A549 (cell line): ENCODE measurements around the gene SF3B3. TPM values are rescaled to one million over a fixed set of nuclear protein-coding genes. Genes with fewer than 3 reads are reported as not detected.

Experiments
- ATAC-seq, 2 experiments: fragments of 200-7000 bp in 1 of 2; fragments of >200 bp in 1 of 2; cut with Nextera tagmentation in 1 of 2; cut with Tn5 transposase in 1 of 2; 3 replicates each; pipeline versions ENCODE4 v1.8.0 to v1.9.1; 2018 to 2020; ENCODE audit warnings: mild to moderate bottlenecking in 1 of 2, moderate library complexity in 1 of 2
- CTCF ChIA-PET: fragments of 300-600 bp; sonication (Branson Sonifier 250); formaldehyde crosslinking; extraction: SDS; loops from one replicate; lab custom pipeline; 2021; ENCODE audit warnings: antibody characterized with exemption, inconsistent platforms; lab: Yijun Ruan, JAX
- POLR2A ChIA-PET: fragments of 350-600 bp; formaldehyde crosslinking; extraction: SDS; loops from one replicate; lab custom pipeline; 2021; ENCODE audit warnings: antibody characterized with exemption, inconsistent platforms; lab: Yijun Ruan, JAX
- DNase-seq, 2 experiments: peaks; one replicate each; pipeline versions ENCODE4 v3.0.0 to v3.0.0-alpha.2; 2011 to 2016; ENCODE audit warnings: low read depth in 1 of 2, low spot score in 1 of 2
- FAIRE-seq: peaks from 2 replicates; lab custom pipeline; 2011; peaks lifted over from hg19 to GRCh38; lab: Jason Lieb, UNC
- H3K27ac ChIP-seq, 2 experiments: fragments of >200 bp; sonication (Bioruptor Twin); formaldehyde crosslinking; 3 replicates each; pipeline ENCODE4 v1.5.1; 2016 to 2017
- H3K4me1 ChIP-seq: fragments of >200 bp; sonication (Bioruptor Twin); formaldehyde crosslinking; 3 replicates; pipeline ENCODE4 v1.6.1; 2016
- H3K4me2 ChIP-seq: fragments of >200 bp; sonication (Bioruptor Twin); formaldehyde crosslinking; 3 replicates; pipeline ENCODE4 v1.6.1; 2016
- H3K4me3 ChIP-seq: fragments of >200 bp; sonication (Bioruptor Twin); formaldehyde crosslinking; 3 replicates; pipeline ENCODE4 v1.5.1; 2016
- H3K9me3 ChIP-seq: fragments of >200 bp; sonication (Bioruptor Twin); formaldehyde crosslinking; 3 replicates; pipeline ENCODE4 v1.6.1; 2016
- CBX8 ChIP-seq: fragments of 200-600 bp; sonication (generic); IDR thresholded peaks from 2 replicates; pipeline ENCODE4 v1.6.1; 2016
- CEBPB ChIP-seq, 2 experiments: fragments of >200 bp in 1 of 2; sonication (Bioruptor Twin) in 1 of 2; formaldehyde crosslinking in 1 of 2; IDR thresholded peaks; 2 replicates each; pipeline ENCODE4 v1.6.1; 2012 to 2016
- CHD4 ChIP-seq: fragments of 200-600 bp; sonication (generic); IDR thresholded peaks from 2 replicates; pipeline ENCODE4 v1.6.1; 2016; ENCODE audit warnings: antibody characterized with exemption, mild to moderate bottlenecking, borderline replicate concordance
- E2F6 ChIP-seq: IDR thresholded peaks from 2 replicates; pipeline ENCODE4 v1.6.1; 2012; ENCODE audit warnings: low read depth, borderline replicate concordance
- EHF ChIP-seq: fragments of 250-450 bp; sonication (Bioruptor Pico); IDR thresholded peaks from 2 replicates; pipeline ENCODE4 v1.5.0; 2020; ENCODE audit warnings: mild to moderate bottlenecking
- FOSL2 ChIP-seq, 2 experiments: fragments of 450-650 bp in 1 of 2; fragments of >200 bp in 1 of 2; sonication (Bioruptor Twin) in 1 of 2; formaldehyde crosslinking; IDR thresholded peaks; 2 replicates each; pipeline versions ENCODE4 v1.5.0 to v1.6.1; 2016 to 2020; ENCODE audit warnings: mild to moderate bottlenecking in 1 of 2, moderate library complexity in 1 of 2
- HES2 ChIP-seq: fragments of >200 bp; sonication (Bioruptor Twin); formaldehyde crosslinking; IDR thresholded peaks from 2 replicates; pipeline ENCODE4 v1.6.1; 2016
- HMGXB4 ChIP-seq: fragments of 250-450 bp; sonication (Bioruptor Pico); IDR thresholded peaks from 2 replicates; pipeline ENCODE4 v1.5.0; 2021; ENCODE audit warnings: mild to moderate bottlenecking, moderate library complexity, borderline replicate concordance
- JUN ChIP-seq, 2 experiments: fragments of >200 bp; sonication (Bioruptor Twin); formaldehyde crosslinking; IDR thresholded peaks; 2 replicates in 1 of 2; 3 replicates in 1 of 2; pipeline ENCODE4 v1.6.1; 2016 to 2017
- JUNB ChIP-seq: fragments of >200 bp; sonication (Bioruptor Twin); formaldehyde crosslinking; IDR thresholded peaks from 2 replicates; pipeline ENCODE4 v1.6.1; 2016
- KDM1A ChIP-seq: fragments of 200-600 bp; sonication (generic); IDR thresholded peaks from 2 replicates; pipeline ENCODE4 v1.6.1; 2016; ENCODE audit warnings: low read depth, mild to moderate bottlenecking
- KDM5A ChIP-seq: fragments of 200-600 bp; sonication (generic); IDR thresholded peaks from 2 replicates; pipeline ENCODE4 v1.6.1; 2016; ENCODE audit warnings: antibody characterized with exemption, mild to moderate bottlenecking
- MAFK ChIP-seq: fragments of 450-650 bp; IDR thresholded peaks from 2 replicates; pipeline ENCODE4 v1.6.1; 2014; ENCODE audit not compliant: partially characterized antibody
- MAZ ChIP-seq: fragments of 150-350 bp; IDR thresholded peaks from 2 replicates; pipeline ENCODE4 v1.6.1; 2014; ENCODE audit warnings: antibody characterized with exemption, low read depth, low read length, borderline replicate concordance
- NFE2L2 ChIP-seq: fragments of 150-350 bp; conservative IDR thresholded peaks from 2 replicates; pipeline ENCODE4 v1.6.1; 2014; ENCODE audit warnings: low read length
- PBX3 ChIP-seq: IDR thresholded peaks from 2 replicates; pipeline ENCODE4 v1.6.1; 2012
- RARB ChIP-seq: fragments of 250-450 bp; sonication (Bioruptor Pico); IDR thresholded peaks from 2 replicates; pipeline ENCODE4 v1.8.0; 2021; ENCODE audit warnings: mild to moderate bottlenecking, moderate library complexity
- RCOR1 ChIP-seq: fragments of 150-350 bp; IDR thresholded peaks from 2 replicates; pipeline ENCODE4 v1.6.1; 2014; ENCODE audit warnings: antibody characterized with exemption, low read length, low read depth
- RNF2 ChIP-seq: fragments of 200-600 bp; sonication (generic); IDR thresholded peaks from 2 replicates; pipeline ENCODE4 v1.6.1; 2016; ENCODE audit warnings: low read depth, mild to moderate bottlenecking, antibody characterized with exemption, moderate library complexity, borderline replicate concordance
- SMC3 ChIP-seq: fragments of >200 bp; sonication (Bioruptor Twin); formaldehyde crosslinking; IDR thresholded peaks from 3 replicates; pipeline ENCODE4 v1.6.1; 2018; ENCODE audit warnings: inconsistent platforms
- TP53 ChIP-seq: fragments of 250-450 bp; sonication (Bioruptor Pico); IDR thresholded peaks from 2 replicates; pipeline ENCODE4 v1.5.0; 2021; ENCODE audit warnings: mild to moderate bottlenecking, moderate library complexity
- ZFP36 ChIP-seq: fragments of 450-650 bp; IDR thresholded peaks from 2 replicates; pipeline ENCODE4 v1.6.1; 2014; ENCODE audit warnings: borderline replicate concordance; ENCODE audit not compliant: partially characterized antibody
- ZSCAN20 ChIP-seq: fragments of 250-450 bp; sonication (Bioruptor Pico); IDR thresholded peaks from 2 replicates; pipeline ENCODE4 v1.8.0; 2022; ENCODE audit warnings: mild to moderate bottlenecking, moderate library complexity
- WGBS: methylation state at CpG from one replicate; pipeline ENCODE4 v1.1.6; 2017; ENCODE audit errors: missing lambda C conversion rate; 5-methylcytosine and 5-hydroxymethylcytosine counted together
- polyA plus RNA-seq, 4 experiments: library from polyadenylated mRNA; depleted of rRNA in 3 of 4; stranded (reverse); fragments of >200 nt; fragmentation: RNase III in 1 of 4; extraction: RNeasy Plus Mini Kit Qiagen cat#74134 plus additional on column Dnase treatment in 1 of 4; gene quantifications; 2 replicates in 3 of 4; 3 replicates in 1 of 4; pipeline ENCODE4 v1.2.3, GENCODE V29; 2011 to 2017

The SF3B3 gene
- polyA plus RNA-seq, 2 of the 4 experiments (the other 2 are of a cell fraction) = 111 to 155 TPM

GRCh38 chr16:70478169-70478568 is 45.4 kb upstream of the SF3B3 start (continued):
- no peak for TF ChIP-seq MAFK
- TF ChIP-seq, all 56 proteins: peak for 0

- Histone ChIP-seq H3K4me3 (no peak overlapping the region), H3K27ac (no peak overlapping the region), H3K9me3 (no peaks in the 10 kb centered on the region), H3K4me1 (peaks cover 17% of the 10 kb centered on the region), H3K4me2 (no peak overlapping the region)
- ChIA-PET CTCF (interaction anchor here (1.2 to 2.2 kb wide), 2 partner anchors 9 to 98 kb away, joined by 3 to 5 read pairs; no protein-coding TSS in a partner anchor), POLR2A (no interaction called here)
- 82% methylated on average over 7 of the region's 10 CpGs for WGBS
- no peak for ATAC-seq
- DNase-seq = no peak
- no peak for TF ChIP-seq JUNB
- FAIRE-seq = no peak
These were observed 44.7 kb upstream of the SF3B3 start for GRCh38 chr16:70478912-70479341.

GRCh38 chr16:70480127-70481105 is 43.2 kb upstream of the SF3B3 start:
- POLR2A ChIA-PET = no interaction called here

GRCh38 chr16:70481929-70482536 is 41.6 kb upstream of the SF3B3 start:
- Histone ChIP-seq H3K27ac (peak overlapping the region in 1 of 2 experiments; percentile 63; a peak in 2 of 6 replicates), H3K4me3 (no peak overlapping the region), H3K4me1 (peaks cover 8% of the 10 kb centered on the region; the same call in 2 of the 3 replicates), H3K4me2 (no peak overlapping the region), H3K9me3 (no peaks in the 10 kb centered on the region)
- DNase-seq = no peak
- ATAC-seq = peak; percentile 7; a peak in 2 of 6 replicates
- FAIRE-seq = no peak
- ChIA-PET CTCF (interaction anchor here (1.1 to 2.1 kb wide), 4 partner anchors 8 to 22 kb away, joined by 4 to 5 read pairs (median 4); no protein-coding TSS in a partner anchor), POLR2A (no interaction called here)
- WGBS = 80% methylated on average over 5 of the region's 7 CpGs
- TF ChIP-seq ZSCAN20 (CRISPR knock-in tag) (no peak), JUNB (no peak), TP53 (CRISPR knock-in tag) (no peak), CHD4 (no peak), EHF (CRISPR knock-in tag) (no peak), ZFP36 (no peak), KDM5A (no peak), HES2 (no peak), RARB (CRISPR knock-in tag) (no peak), RNF2 (no peak), CEBPB (IDR thresholded peaks at IDR 0.05) (no peak), FOSL2 (IDR thresholded peaks at IDR 0.05) (no peak), FOSL2 (CRISPR knock-in tag; IDR thresholded peaks at IDR 0.05) (no peak), RCOR1 (no peak), NFE2L2 (no peak), E2F6 (no peak), CBX8 (no peak)

More at GRCh38 chr16:70480127-70481105, 43.2 kb upstream of the SF3B3 start:
- TF ChIP-seq PBX3 (no peak), CHD4 (no peak), RARB (CRISPR knock-in tag) (no peak), HMGXB4 (CRISPR knock-in tag) (no peak), MAZ (no peak), KDM1A (no peak), SMC3 (no peak), JUNB (no peak), JUN (IDR thresholded peaks at IDR 0.05) (no peak), NFE2L2 (no peak)
- no peak overlapping the region for H3K4me3 ChIP-seq
- no peak overlapping the region for H3K27ac ChIP-seq
- CTCF ChIA-PET = interaction anchor here (0.5 to 2.2 kb wide), 8 partner anchors 9 to 99 kb away, joined by 3 to 6 read pairs (median 5); no protein-coding TSS in a partner anchor
- ATAC-seq = peak in 1 of 2 experiments; percentile 8; a peak in 2 of 6 replicates
- H3K9me3 ChIP-seq = no peaks in the 10 kb centered on the region
- DNase-seq = no peak
- WGBS = 93% methylated on average over 17 of the region's 17 CpGs
- H3K4me2 ChIP-seq = no peak overlapping the region
- FAIRE-seq = no peak
- H3K4me1 ChIP-seq = peaks cover 17% of the 10 kb centered on the region
